Smooth muscle cell of the coronary artery (primary cell): ENCODE measurements around the gene CBFA2T2. TPM values are rescaled to one million over a fixed set of nuclear protein-coding genes. Genes with fewer than 3 reads are reported as not detected.

Source experiments
- total RNA-seq: library from RNA; depleted of rRNA; stranded (reverse); fragments of >200 nt; gene quantifications from 2 replicates; pipeline ENCODE4 v1.2.3, GENCODE V29; 2014; ENCODE audit warnings: low replicate concordance

CBFA2T2 gene
- total RNA-seq = 3.3 and 8.5 TPM in 2 replicates

GRCh38 chr20:33490023-33490933, at the start of gene CBFA2T2:
CBFA2T2 (plus strand) TSS chr20:33490096; CDS start chr20:33490268, 172 bp downstream.

GRCh38 chr20:33443512-33444239, 46.2 kb upstream of the CBFA2T2 start, which contains the start of gene SNTA1:
SNTA1 (minus strand) TSS chr20:33443763; CDS start chr20:33443620, 143 bp downstream.

GRCh38 chr20:33662172-33662571, 172.3 kb downstream of the CBFA2T2 start, which contains the start of gene C20orf144:
C20orf144 (plus strand) TSS chr20:33662327; CDS start chr20:33662346, 19 bp downstream.

GRCh38 chr20:33666293-33667244, 176.7 kb downstream of the CBFA2T2 start, which contains the start of gene ACTL10:
ACTL10 (plus strand) TSS chr20:33666943; CDS start chr20:33667498, 555 bp downstream.

GRCh38 chr20:33674294-33675135, 184.6 kb downstream of the CBFA2T2 start, which contains the start of gene NECAB3:
NECAB3 (minus strand) TSS chr20:33674428; CDS start chr20:33674352, 76 bp downstream.

GRCh38 chr20:33686100-33686983, 196.4 kb downstream of the CBFA2T2 start, which contains the start of gene E2F1:
E2F1 (minus strand) TSS chr20:33686385; CDS start chr20:33686264, 121 bp downstream.

Other genes starting within 250 kb of the CBFA2T2 start
- not detected in 2 replicates for gene BPIFB1, start 206.9 kb upstream of the CBFA2T2 start, total RNA-seq
- 19.5 and 20.0 TPM in 2 replicates for gene CDK5RAP1, start 88.6 kb upstream of the CBFA2T2 start, total RNA-seq
- gene SNTA1, start 46.3 kb upstream of the CBFA2T2 start, total RNA-seq = 27.0 and 40.6 TPM in 2 replicates
- gene C20orf144, start 172.2 kb downstream of the CBFA2T2 start, total RNA-seq = 0.15 TPM in 1 of 2 replicates, not detected in the other
- gene ACTL10, start 176.8 kb downstream of the CBFA2T2 start, total RNA-seq = 1.5 and 2.8 TPM in 2 replicates
- gene NECAB3, start 184.3 kb downstream of the CBFA2T2 start, total RNA-seq = 19.1 and 24.5 TPM in 2 replicates
- gene E2F1, start 196.3 kb downstream of the CBFA2T2 start, total RNA-seq = 1.5 and 4.4 TPM in 2 replicates
- gene PXMP4, start 230.2 kb downstream of the CBFA2T2 start, total RNA-seq = 4.5 and 9.1 TPM in 2 replicates
- 0.75 and 1.1 TPM in 2 replicates for gene ZNF341, start 241.9 kb downstream of the CBFA2T2 start, total RNA-seq